BE2C (cell line): ENCODE measurements around the gene SUCNR1.
"Not testable (repeated sequence)": the region's sequence is repeated elsewhere in the genome, so short reads cannot be mapped to it uniquely, and the experiment has no call there.

Experiments
- DNase-seq: peaks from one replicate; pipeline ENCODE4 v3.0.0-alpha.2; 2020
- H3K27me3 ChIP-seq: fragments of 250-450 bp; sonication (Bioruptor Pico); 2 replicates; pipeline ENCODE4 v1.5.1; 2020; ENCODE audit warnings: mild to moderate bottlenecking
- H3K36me3 ChIP-seq: fragments of 250-450 bp; sonication (Bioruptor Pico); 2 replicates; pipeline ENCODE4 v1.5.1; 2020; ENCODE audit warnings: mild to moderate bottlenecking
- H3K4me1 ChIP-seq: fragments of 250-450 bp; sonication (Bioruptor Pico); 2 replicates; pipeline ENCODE4 v1.5.1; 2020
- H3K4me3 ChIP-seq: 2 replicates; pipeline ENCODE4 v1.5.1; 2011; ENCODE audit warnings: low read depth, low read length
- H3K9me3 ChIP-seq: fragments of 250-450 bp; sonication (Bioruptor Pico); 2 replicates; pipeline ENCODE4 v1.5.1; 2020
- CTCF ChIP-seq: IDR thresholded peaks from 2 replicates; pipeline ENCODE4 v1.5.1; 2012; ENCODE audit warnings: mild to moderate bottlenecking, low read depth, low read length

Gene SUCNR1

GRCh38 chr3:151890721-151891141 lies 17.3 kb downstream of the SUCNR1 start:
- Histone ChIP-seq H3K27me3 (no peaks in the 10 kb centered on the region), H3K9me3 (no peaks in the 10 kb centered on the region), H3K4me1 (no peaks in the 10 kb centered on the region), H3K36me3 (no peaks in the 10 kb centered on the region), H3K4me3 (no peak overlapping the region)
- no peak for DNase-seq
- no peak for TF ChIP-seq CTCF

- no peak for TF ChIP-seq CTCF
- Histone ChIP-seq H3K4me3 (no peak overlapping the region), H3K36me3 (no peaks in the 10 kb centered on the region), H3K9me3 (no peaks in the 10 kb centered on the region), H3K27me3 (no peaks in the 10 kb centered on the region), H3K4me1 (no peaks in the 10 kb centered on the region)
- no peak for DNase-seq
These were observed 18.3 kb downstream of the SUCNR1 start for GRCh38 chr3:151891721-151892120.

- no peak for DNase-seq
- H3K36me3 ChIP-seq, result no peaks in the 10 kb centered on the region
- peaks cover 3% of the 10 kb centered on the region for H3K4me1 ChIP-seq
- no peak overlapping the region for H3K4me3 ChIP-seq
- no peak for TF ChIP-seq CTCF
- no peaks in the 10 kb centered on the region for H3K27me3 ChIP-seq
- H3K9me3 ChIP-seq, result no peaks in the 10 kb centered on the region
These were observed 20.8 kb downstream of the SUCNR1 start for GRCh38 chr3:151894219-151894618.

GRCh38 chr3:151895478-151896241 lies 22.2 kb downstream of the SUCNR1 start:
- no peaks in the 10 kb centered on the region for H3K36me3 ChIP-seq
- no peak overlapping the region for H3K4me3 ChIP-seq
- DNase-seq, result no peak
- no peaks in the 10 kb centered on the region for H3K27me3 ChIP-seq
- H3K9me3 ChIP-seq, result no peaks in the 10 kb centered on the region
- peaks cover 3% of the 10 kb centered on the region for H3K4me1 ChIP-seq
- TF ChIP-seq CTCF, result no peak

GRCh38 chr3:151896246-151897012 lies 23.0 kb downstream of the SUCNR1 start:
- no peak for TF ChIP-seq CTCF
- H3K4me3 ChIP-seq, result no peak overlapping the region
- no peaks in the 10 kb centered on the region for H3K27me3 ChIP-seq
- DNase-seq, result no peak
- H3K36me3 ChIP-seq, result no peaks in the 10 kb centered on the region
- H3K4me1 ChIP-seq, result peaks cover 3% of the 10 kb centered on the region
- no peaks in the 10 kb centered on the region for H3K9me3 ChIP-seq

GRCh38 chr3:151898121-151898520 lies 24.7 kb downstream of the SUCNR1 start:
- not testable (repeated sequence) for H3K27me3 ChIP-seq, H3K9me3 ChIP-seq, H3K4me3 ChIP-seq, H3K4me1 ChIP-seq, DNase-seq, H3K36me3 ChIP-seq

GRCh38 chr3:151898564-151899261 lies 25.3 kb downstream of the SUCNR1 start:
- H3K9me3 ChIP-seq, H3K36me3 ChIP-seq, H3K4me3 ChIP-seq, DNase-seq, H3K27me3 ChIP-seq: not testable (repeated sequence)
- peaks cover 14% of the 10 kb centered on the region for H3K4me1 ChIP-seq
